Iris pigment epithelial cell (primary cell): Measurements from ENCODE around the gene OPN3.

Experiments used
- DNase-seq: peaks from one replicate; pipeline ENCODE4 v3.0.0-alpha.2; 2011; ENCODE audit warnings: low read depth

OPN3 gene

DNA sequence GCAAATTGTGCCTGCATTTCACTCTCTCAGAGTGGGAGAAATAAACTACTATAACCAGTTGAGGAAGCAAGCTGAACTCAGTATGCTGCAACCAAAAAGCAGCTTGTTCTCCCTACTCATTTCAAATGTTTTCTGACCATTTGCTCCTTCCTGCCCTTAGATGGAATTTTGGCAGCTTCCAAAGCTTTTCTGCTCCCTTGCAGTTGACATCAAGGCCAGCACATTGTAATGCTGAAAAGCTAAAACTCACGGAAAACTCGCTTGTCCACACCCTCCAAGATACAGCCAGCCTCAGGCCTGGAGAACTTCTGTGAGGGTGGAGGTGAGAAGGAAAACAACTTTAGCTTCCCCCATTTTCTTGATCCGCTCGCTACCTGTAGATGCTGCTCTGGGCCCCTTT, 5.0 kb upstream of the OPN3 start:
- no peak for DNase-seq

DNA sequence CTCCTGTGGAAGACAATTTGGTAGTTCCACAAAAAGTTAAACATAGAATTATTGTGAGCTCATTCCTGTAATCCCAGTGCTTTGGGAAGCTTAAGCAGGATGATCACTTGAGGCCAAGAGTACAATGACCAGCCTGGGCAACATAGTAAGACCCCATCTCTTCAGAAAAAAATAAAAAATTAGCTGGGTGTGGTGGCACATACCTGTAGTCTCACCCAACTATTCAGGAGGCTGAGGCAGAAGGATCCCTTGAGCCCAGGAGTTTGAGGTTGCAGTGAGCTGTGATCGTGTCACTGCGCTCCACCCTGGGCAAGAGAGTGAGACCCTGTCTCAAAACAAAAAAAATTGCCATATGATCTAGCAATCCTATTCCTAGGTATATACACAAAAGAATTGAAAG, 4.1 kb upstream of the OPN3 start:
- DNase-seq = no peak

DNA sequence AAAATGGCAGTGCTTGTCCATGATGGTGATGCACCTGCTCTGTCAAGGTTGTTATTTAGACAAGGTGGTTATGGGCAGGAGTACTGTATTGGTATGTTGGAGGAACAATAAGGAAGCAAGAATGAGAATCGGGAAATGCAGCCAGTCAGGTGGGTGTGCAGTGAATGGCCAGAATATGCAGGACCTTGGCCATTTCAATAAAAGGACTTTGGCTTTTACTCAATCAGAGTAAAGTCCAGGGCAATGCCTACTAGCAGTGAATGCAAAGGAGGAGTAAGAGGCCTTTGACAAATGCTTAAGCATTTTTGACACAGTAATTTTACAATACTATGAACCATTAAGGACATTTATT, 2.4 kb upstream of the OPN3 start:
- no peak for DNase-seq

DNA sequence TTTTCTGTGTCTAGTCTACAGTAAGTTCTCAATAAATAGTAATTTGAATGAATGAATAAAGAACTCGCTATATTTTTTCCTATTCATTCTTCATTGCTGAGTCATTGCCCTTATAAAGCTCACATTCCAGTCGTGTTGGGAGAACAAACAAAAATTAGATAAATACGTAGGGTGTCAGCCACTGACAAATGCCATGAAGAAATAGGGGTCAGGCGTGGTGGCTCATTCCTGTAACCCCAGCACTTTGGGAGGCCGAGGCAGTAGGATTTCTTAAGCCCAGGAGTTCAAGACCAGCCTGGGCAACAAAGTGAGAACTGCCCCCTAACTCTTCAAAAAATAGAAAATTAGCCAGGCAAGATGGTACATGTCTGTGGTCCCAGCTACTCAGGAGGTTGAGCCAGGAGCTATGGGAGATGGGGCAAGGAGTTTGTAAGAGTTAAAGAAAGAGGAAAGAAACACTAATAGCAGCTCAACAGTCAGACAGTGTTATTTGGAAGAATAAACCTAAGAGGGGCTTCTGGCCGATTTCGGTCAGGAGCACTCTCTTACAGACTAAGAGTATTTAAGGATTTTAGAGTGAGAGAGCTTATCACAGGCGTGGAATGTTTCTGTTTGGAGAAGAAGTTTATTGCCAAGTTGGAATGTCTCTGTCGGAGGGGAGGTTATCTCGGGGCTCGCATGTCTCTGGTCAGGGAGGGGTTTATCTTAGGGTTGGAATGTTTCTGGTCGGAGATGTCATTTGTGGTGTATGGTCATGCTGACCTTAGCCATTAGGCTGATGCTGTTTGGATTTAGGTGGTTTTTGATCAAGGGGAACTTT, 1.8 kb upstream of the OPN3 start:
- peak; percentile 82 for DNase-seq

DNA sequence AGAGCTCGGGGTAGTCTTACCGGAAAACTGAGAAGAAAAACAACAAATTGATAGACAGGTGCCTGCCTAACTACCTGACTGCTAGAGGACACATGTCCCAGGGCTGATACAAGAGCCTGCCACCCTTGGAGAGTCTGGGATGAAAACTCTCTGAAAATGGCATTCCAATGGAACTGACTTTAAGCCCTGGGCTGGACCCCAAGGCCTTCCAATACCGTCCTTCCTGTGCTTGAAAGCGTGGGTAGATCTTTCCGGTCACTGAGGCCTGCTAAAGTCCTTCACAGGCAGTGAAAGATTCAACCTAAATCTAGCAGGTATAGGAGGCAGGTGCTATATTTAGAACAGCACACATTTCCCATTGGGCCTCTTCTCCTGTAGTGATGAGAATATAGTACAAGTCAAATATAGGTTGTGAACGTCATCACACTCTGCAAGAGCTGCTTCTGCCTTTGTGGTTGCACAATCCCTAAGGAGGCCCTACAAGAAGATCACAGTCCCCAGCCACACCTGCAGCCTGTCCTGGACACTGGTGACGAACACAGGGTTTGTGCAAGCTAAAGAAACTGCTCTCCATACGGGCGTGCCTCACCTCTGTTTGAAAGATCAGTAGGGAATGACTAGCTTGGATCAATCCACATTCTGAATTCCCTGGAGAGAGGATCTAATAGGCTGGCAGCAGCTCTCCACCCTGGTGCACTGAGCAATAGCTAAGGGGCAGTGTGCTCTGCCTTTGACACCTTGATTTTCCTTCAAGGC, 876 bp upstream of the OPN3 start:
- DNase-seq = no peak

DNA sequence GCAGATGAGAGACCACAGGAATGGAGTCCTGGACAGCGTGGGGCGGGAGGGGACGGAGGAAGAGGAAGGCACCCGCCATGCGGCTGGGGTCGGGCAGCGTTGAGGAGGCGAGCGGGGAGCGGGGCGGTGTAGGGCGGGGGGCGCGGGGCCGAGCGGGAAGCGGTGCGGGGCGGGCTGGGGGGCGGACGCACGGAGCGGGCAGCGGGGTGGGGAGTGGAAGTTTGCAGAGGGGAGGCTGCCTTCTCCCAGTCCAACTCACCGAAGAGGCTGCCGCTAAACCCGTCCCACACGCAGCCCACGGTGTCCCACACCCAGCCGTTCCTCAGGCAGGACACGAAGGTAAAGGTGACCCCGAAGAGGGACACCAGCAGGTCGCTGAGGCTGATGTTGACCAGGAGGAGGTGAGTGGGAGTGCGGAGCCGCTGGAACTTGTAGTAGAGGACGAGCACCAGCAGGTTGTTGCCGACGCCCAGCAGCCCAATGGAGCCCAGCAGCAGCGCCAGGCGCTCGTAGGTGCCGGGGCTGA, 483 bp downstream of the OPN3 start:
- peak; percentile 53 for DNase-seq

DNA sequence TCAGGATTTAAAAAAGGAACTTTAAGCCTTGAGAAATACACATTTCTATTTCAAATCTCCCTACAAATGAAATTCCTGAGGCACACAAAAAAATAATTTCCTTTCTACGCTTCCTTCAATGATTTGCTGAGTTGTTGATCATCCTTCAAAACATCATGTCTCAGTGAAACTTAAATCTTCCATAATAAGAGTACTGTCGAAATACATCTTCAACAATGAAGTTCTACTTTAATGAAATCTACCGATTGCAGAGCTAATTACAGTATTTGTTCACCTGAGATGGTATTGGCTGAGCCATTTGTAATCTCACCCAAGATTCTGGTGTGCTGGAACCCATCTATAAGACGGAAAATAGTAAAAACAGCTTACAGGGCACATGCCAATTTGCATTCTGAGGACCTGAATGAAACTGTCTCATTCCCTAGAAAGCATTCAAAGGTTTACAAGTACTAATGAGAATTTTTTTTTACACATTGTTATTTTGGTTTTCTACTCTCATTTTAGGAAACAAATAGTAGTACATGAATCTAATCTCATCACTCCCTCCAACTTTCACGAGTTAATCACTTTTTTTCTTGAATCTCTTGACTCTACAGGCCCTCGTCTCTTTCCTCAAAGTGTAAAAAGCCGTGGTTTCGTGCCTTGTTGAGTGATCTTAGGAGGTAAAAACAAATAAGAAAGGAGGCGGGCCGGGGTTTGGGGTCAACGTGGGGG, 1.1 kb downstream of the OPN3 start:
- DNase-seq = peak; percentile 53

DNA sequence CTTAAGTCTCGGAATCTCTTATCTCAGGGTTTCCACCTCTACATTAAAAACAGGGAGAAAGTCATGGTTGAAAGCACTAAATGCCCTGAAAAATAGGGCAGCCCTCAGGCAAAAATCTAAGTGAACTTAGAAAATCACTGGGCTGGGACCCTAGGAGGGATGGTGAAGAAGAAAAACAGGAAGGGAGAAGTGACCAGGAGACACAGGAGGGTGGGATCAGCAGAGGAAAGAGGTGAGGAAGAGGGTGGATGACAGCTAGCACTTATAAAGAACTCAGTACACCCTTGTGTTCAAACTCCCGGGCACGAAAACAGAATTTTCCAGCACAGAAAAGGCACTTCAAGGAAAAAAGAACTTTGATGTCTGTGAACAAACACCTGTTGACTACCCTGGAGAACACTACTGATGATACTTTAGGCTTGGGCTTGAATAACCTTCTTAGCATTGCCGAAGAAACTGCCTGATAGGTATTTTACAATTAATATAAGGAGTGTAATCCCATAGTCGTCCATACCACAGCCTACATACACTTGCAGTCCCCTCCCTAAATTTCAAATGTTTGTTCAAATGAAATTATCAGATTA, 2.0 kb downstream of the OPN3 start:
- no peak for DNase-seq

DNA sequence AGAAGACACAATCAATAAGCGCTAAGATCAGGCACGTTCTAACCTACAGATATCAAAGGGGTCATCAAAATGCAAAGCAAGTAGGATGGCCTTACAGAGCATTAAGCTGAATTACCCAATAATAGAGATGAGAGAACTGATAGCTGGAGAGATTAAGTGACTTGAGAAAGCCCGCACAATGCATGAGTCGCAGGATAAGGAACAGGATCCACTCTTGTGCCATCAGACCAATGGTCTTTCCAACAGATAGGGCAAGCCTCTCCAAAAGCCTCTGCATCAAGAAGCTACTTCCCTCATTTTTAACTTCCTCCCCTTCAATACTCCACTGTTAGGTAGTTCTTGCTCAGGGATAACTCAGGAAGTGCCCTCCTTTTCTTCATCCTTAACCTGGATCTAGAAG, 2.6 kb downstream of the OPN3 start:
- DNase-seq = peak; percentile 47

DNA sequence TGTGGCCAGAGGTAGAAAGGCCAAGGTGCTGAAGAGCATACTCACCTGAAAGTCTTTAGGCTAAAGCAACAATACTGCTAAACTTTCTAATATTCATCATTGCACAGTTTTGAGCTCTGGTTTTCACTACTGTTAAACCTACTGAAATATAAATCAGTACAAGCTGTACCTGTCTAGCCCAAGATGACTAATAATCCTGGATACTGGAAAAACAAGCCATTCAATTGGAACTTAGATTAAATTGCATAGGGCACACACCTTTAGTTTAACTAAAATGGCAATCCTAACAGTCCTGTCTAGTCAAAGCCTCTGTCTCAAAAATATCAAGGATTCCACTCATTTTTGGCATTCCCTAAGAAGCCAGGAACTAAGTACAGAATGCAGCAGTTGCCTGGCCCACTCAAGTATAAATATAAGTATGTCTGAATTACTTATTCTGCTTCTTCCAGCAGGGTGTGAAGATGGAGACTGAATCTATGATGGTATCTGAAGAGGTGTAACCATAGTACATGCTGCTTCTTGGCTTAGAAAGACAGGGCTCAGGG, 3.1 kb downstream of the OPN3 start:
- DNase-seq = peak; percentile 47

DNA sequence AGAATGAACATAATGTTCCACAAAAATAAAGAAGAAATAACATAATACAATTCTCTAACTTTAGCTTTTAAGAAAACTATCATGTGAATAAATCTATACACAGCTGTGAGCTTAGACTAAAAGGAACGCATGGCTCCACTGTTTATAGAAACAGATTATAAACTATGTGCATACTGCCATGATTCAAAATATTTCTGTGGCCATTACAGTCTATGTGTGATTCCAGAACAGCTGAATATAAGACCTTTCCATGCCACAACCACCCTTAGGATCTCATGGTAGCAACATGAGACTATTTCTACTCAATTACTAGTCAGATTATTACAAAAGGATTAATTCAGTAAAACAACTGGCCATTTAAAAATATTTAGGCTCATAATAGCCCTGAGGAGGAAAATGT, 3.9 kb downstream of the OPN3 start:
- DNase-seq = no peak

DNA sequence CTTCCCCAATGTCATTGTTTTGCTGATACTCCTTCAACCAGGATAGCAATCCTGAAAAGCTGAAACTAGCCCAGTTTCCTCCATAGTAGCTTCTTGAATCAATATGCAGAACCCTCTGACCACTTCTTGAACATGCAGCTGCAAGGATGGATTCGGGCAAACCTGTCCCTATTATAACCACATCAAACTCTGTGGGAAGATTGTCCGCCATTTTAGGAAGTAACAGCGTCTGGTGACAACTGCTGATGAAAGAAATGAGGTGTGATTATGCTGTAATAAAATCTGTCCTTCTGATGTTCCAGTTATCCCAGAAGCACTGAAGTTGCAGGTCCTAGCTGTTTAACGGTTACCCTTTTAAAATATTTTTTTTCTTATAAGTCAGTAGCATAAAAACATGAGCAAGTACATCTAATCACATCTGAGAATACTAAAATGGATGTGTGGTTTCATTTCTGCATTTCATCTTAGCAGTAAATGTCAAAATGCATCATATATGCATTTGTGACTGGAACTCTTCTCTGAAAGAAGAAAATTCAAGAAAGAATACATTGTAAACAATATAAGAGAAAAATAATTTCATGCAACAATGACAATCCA, 4.5 kb downstream of the OPN3 start:
- DNase-seq = no peak

DNA sequence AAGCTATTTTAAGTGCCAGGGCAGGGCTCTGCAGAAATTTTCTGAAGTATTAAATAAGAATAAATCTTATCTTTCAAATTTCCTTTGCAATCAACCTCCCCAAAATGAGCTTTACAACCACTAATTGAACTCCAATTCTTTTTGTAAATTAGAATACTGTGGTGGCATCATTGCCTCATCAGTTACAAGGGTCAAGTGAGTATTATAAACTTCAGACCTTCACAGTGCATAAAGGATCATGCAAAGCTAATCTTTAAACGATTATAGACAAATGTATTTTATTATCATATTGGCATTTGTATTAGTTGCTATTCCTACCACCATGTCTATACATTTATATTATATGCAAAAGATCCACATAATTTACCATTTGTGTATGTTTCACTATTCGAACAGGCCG, 7.2 kb downstream of the OPN3 start:
- no peak for DNase-seq

DNA sequence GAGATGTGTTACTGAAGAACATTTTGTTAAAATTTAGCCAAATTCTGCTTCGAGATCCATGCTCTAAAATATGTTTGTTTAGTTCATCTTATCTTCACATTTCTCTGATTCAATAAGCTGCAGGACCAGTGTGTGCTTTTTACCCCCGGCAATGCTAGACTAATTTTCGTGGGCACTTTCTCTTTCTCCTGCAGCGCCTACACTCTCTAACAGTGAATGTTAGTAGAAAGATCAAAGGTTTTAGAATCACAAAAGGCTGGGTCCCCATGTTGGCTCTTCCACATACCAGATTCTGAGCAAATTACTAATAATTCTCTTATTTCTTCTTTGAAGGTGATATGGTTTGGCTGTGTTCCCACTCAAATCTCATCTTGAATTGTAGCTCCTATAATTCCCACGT, 8.5 kb downstream of the OPN3 start:
- no peak for DNase-seq

DNA sequence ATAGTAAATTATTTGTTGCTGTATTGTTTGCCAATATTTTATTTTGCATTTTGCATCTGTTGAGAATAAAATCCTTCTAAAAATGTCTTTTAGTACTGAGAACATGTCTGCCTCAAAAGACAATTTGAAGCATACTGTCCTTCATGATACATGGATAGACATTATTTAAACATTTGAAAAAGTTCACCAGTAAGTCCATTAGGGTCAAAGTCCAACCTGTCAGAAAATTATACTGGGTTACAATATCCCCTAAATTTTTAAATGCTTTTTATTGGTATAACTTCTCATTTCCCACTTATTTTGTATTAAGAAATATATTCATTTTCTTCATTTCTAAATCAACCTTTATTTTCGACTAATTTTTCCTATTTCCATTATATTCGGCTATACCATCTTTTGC, 9.3 kb downstream of the OPN3 start:
- DNase-seq = no peak

DNA sequence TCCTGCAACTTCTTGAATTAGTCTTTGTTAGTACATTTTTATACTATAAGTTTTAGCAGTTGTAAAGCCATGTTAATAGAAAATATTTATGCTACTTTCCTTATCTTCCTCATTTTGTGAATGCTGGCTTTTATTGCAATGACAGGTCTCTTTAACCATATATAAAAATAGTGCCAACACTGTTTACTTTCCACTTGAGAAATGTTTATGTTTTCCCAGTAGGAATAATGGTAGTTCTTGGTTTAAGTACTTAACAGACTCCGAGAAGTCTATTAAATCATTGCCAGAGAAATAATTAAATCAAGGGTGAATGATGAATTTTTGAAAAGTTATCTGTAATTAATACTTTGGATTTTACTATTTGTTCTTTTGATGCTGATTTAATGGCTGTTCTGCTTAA, 9.7 kb downstream of the OPN3 start:
- no peak for DNase-seq

DNA sequence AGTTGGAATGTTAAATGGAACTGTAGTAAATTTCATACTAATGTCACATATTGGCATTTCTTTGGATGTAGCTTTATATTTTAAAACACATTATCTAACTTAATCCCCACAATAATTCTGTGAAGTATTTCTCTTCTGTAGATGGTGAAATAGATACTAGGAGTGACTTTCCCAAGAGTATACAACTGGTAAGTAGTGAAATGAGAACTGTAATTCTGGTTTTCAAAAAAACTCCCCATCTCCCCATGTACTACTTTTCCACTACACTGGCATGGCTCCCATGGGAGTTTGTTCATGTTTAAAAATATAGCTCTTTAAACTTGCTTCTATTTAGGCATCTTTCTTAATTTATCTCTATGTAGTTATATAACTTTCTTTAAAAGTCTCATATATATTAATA, 10.2 kb downstream of the OPN3 start:
- DNase-seq = no peak

DNA sequence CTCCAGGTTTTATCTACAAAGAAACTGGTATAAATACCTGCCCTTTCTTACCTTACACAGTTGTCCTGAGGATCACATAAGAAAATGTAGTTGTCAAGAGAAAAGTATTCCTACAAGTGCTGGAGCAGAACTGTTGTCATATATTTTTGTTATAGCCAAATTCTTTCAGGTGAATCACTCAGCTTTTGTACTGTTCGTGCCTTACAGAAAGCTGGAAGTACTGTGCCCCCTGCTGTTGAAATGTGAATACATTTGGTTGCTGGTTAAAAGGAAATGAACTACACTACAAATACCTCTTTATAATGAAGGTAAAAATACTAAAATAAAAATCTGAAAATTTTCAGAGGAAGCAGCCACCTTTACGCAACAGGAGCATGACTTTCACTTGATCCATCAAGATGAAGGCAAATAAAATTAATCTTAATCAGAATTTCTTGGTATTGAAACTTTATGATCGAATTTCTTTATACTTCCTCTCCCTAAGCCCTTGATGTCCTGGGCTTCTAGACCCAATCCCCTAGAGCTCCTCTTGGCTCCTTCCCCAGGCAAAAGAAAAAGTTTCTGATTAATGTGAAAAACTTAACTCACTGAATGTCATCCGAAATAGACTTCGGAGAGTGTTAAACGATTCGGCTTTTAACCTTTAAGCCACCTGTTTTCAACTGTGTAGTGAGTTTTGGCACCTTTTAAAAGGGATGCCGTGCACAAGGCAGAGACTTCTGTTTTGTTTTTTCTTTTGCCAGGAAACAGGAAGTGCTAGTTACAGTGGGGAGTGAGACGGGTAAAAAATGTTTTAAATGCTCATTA, 12.5 kb downstream of the OPN3 start:
- DNase-seq = peak; percentile 85

DNA sequence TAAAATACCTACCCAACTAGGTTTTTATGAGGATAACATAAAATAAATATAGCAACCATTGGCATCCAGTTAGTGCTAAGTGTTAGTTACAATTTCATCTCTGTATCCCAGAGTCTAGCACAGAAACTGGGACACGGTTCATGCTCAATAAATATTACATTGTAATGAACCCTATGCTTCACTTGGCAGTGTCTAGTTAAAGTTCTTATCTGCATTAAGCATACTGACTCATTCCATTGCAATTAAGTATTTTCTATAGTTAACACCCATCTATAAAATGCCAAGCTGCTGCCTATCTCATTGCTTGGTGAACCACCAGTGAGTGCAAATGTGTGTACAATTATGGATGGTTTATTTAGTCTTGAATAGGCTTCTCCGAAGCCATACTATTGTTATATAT, 15.2 kb downstream of the OPN3 start:
- no peak for DNase-seq

DNA sequence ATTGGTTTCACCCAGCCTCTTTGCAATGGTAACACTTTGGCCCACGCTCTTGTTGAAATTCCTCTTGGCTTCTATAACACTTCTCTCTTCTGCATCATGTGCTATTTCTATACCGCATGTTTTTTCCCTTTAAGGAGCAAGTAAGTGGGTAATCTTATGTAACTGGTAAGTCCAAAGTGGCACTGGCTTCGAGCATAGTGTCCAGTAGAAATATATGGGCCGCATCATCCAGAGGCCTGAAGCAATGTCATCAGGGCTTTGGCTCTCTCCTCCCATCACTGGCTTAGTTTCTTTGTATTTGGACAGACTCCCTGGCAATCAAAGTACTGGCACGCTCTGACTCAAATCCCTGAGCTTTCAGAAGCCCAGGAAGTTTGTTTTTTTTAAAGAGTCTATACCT, 17.5 kb downstream of the OPN3 start:
- no peak for DNase-seq

DNA sequence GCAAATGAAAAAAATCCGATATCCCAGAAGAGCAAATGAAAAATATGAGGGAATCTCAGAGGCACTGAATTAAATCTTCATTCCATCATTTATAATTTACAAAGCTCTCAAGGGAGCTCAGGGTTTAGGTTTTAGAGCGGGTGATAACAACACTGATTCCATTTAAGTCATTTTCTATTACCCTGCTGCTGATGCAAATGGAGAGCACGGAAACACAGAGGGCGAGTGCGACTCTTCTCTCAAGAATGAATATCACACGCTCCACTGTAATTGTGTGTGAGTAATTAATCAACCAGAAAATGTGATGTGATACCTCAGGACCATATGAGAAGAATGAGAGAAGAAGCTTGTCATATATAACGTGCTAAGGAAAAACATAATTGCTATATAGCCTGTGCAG, 22.7 kb downstream of the OPN3 start:
- no peak for DNase-seq
